HG03108 (cell line): Measurements from ENCODE around the gene ELP5.
"Not testable (repeated sequence)": the region's sequence is repeated elsewhere in the genome, so short reads cannot be mapped to it uniquely, and the experiment has no call there.

Source experiments
- ATAC-seq: cut with Tn5 transposase; IDR thresholded peaks from one replicate; pipeline ENCODE4 v1.9.1; 2021; ENCODE audit warnings: moderate library complexity; ENCODE audit not compliant: unreplicated experiment

ELP5 gene

GRCh38 chr17:7235693-7236665 is 16.0 kb upstream of the ELP5 start:
- ATAC-seq = no peak

GRCh38 chr17:7236808-7237207 is 15.2 kb upstream of the ELP5 start:
- no peak for ATAC-seq

- no peak for ATAC-seq
Observed at GRCh38 chr17:7237266-7237760, 14.7 kb upstream of the ELP5 start.

GRCh38 chr17:7237761-7238419 is 14.1 kb upstream of the ELP5 start:
- ATAC-seq = no peak

- no peak for ATAC-seq
Observed at GRCh38 chr17:7238420-7239090, 13.5 kb upstream of the ELP5 start.

- ATAC-seq = peak; percentile 45
Observed at GRCh38 chr17:7239091-7240027, 12.7 kb upstream of the ELP5 start, which contains the start of gene PHF23. TSS of gene PHF23 (minus strand) at chr17:7239457. CDS start at chr17:7239279, 178 bp downstream.

- no peak for ATAC-seq
Observed at GRCh38 chr17:7240375-7240774, 11.6 kb upstream of the ELP5 start.

GRCh38 chr17:7241090-7241733 is 10.8 kb upstream of the ELP5 start:
- ATAC-seq = no peak

GRCh38 chr17:7241783-7242716 is 10.0 kb upstream of the ELP5 start, which contains the start of gene GABARAP:
TSS of gene GABARAP (minus strand) at chr17:7242449. CDS start at chr17:7242330, 119 bp downstream.
- ATAC-seq = no peak

GRCh38 chr17:7242717-7243452 is 9.1 kb upstream of the ELP5 start:
- peak; percentile 32 for ATAC-seq

GRCh38 chr17:7243453-7243729 is 8.6 kb upstream of the ELP5 start:
- ATAC-seq = no peak

GRCh38 chr17:7243838-7244237 is 8.2 kb upstream of the ELP5 start:
- ATAC-seq = not testable (repeated sequence)

GRCh38 chr17:7246779-7247178 is 5.2 kb upstream of the ELP5 start:
- no peak for ATAC-seq

- no peak for ATAC-seq
Observed at GRCh38 chr17:7248796-7249195, 3.2 kb upstream of the ELP5 start.

- ATAC-seq = no peak
Observed at GRCh38 chr17:7249214-7249613, 2.8 kb upstream of the ELP5 start.

- no peak for ATAC-seq
Observed at GRCh38 chr17:7249830-7250229, 2.2 kb upstream of the ELP5 start.

GRCh38 chr17:7250695-7251627 is 1.1 kb upstream of the ELP5 start:
- no peak for ATAC-seq
